Stimulated activated CD8-positive, alpha-beta memory T cell treated with anti-CD3 and anti-CD28 coated beads, Interleukin-7, amount 100 ng/mL, for 1 hour (primary cell): Measurements from ENCODE around the gene CACNB3.

ENCODE experiments used
- DNase-seq, 2 donors: peaks; one replicate each; pipeline ENCODE4 v3.0.0-alpha.2; 2020; ENCODE audit warnings: low read depth in 2 of 2

CACNB3 gene

GRCh38 chr12:48788854-48789775, 29.2 kb upstream of the CACNB3 start, which contains the start of gene ADCY6:
Gene ADCY6, minus strand, starts transcription at chr12:48789089. Its CDS starts 5,655 bp downstream, at chr12:48783434.
- no peak for DNase-seq

GRCh38 chr12:48789858-48790326, 28.4 kb upstream of the CACNB3 start:
- no peak for DNase-seq

- no peak for DNase-seq
These were observed 24.6 kb upstream of the CACNB3 start for GRCh38 chr12:48793696-48794095.

- DNase-seq = no peak
These were observed 23.4 kb upstream of the CACNB3 start for GRCh38 chr12:48794870-48795269.

GRCh38 chr12:48795550-48796455, 22.5 kb upstream of the CACNB3 start:
- peak; percentile 18 to 27 for DNase-seq

GRCh38 chr12:48796976-48797375, 21.3 kb upstream of the CACNB3 start:
- DNase-seq = no peak

- no peak for DNase-seq
These were observed 17.8 kb upstream of the CACNB3 start for GRCh38 chr12:48800457-48800856.

GRCh38 chr12:48800971-48801370, 17.3 kb upstream of the CACNB3 start:
- no peak for DNase-seq

GRCh38 chr12:48803675-48804074, 14.6 kb upstream of the CACNB3 start:
- no peak for DNase-seq

- no peak for DNase-seq
These were observed 10.3 kb upstream of the CACNB3 start for GRCh38 chr12:48807981-48808380.

GRCh38 chr12:48810903-48811431, 7.3 kb upstream of the CACNB3 start:
- DNase-seq = no peak

GRCh38 chr12:48811437-48812090, 6.7 kb upstream of the CACNB3 start:
- DNase-seq = no peak

- DNase-seq = no peak
These were observed 5.9 kb upstream of the CACNB3 start for GRCh38 chr12:48812389-48812788.

- DNase-seq = no peak
These were observed 4.6 kb upstream of the CACNB3 start for GRCh38 chr12:48813465-48814261.

GRCh38 chr12:48814262-48815125, 3.8 kb upstream of the CACNB3 start:
- DNase-seq = peak; percentile 36 to 51

GRCh38 chr12:48815126-48816110, 2.9 kb upstream of the CACNB3 start:
- no peak for DNase-seq

GRCh38 chr12:48816143-48816854, 2.0 kb upstream of the CACNB3 start:
- DNase-seq = no peak
